Smooth muscle cell of the brain vasculature (primary cell): ENCODE results near the gene GRK6.

ENCODE experiments used
- DNase-seq: peaks from one replicate; pipeline ENCODE4 v3.0.0-alpha.2; 2012; ENCODE audit warnings: low read depth, low spot score

Gene GRK6

DNA sequence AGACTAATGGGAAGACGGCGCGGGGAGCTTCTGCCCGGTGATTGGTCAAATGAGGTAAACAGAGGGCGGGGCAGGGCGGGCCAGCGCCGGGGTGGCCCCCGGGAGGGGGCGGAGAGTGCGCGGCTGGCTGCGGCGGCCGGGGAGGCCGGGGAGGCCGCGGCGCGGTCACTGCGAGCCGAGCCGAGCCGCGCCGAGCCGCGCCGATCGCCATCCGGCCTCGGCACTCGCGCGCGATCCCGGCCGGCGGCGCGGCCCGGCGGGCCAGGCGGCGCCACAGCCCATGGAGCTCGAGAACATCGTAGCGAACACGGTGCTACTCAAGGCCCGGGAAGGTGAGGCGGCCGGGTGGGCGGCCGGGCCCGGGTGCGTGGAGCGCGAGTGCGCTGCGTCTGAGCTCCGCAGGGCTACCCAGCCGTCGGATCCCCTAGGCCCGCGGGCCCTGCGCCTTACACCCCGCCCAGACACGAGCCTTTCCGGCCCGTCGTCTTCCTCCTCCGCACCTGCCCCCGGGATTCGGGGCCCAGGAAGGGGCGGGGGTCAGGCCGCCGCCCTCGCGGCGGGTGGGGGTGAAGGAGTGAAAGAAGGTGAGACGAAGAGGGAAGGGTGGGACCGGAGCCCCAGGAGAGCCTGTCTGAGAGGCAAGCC, at the start of gene GRK6:
Gene GRK6, plus strand, starts transcription at position 111 of the 645 bp plus-strand sequence. Its CDS starts 170 bp downstream, at position 281.
- DNase-seq, result no peak

DNA sequence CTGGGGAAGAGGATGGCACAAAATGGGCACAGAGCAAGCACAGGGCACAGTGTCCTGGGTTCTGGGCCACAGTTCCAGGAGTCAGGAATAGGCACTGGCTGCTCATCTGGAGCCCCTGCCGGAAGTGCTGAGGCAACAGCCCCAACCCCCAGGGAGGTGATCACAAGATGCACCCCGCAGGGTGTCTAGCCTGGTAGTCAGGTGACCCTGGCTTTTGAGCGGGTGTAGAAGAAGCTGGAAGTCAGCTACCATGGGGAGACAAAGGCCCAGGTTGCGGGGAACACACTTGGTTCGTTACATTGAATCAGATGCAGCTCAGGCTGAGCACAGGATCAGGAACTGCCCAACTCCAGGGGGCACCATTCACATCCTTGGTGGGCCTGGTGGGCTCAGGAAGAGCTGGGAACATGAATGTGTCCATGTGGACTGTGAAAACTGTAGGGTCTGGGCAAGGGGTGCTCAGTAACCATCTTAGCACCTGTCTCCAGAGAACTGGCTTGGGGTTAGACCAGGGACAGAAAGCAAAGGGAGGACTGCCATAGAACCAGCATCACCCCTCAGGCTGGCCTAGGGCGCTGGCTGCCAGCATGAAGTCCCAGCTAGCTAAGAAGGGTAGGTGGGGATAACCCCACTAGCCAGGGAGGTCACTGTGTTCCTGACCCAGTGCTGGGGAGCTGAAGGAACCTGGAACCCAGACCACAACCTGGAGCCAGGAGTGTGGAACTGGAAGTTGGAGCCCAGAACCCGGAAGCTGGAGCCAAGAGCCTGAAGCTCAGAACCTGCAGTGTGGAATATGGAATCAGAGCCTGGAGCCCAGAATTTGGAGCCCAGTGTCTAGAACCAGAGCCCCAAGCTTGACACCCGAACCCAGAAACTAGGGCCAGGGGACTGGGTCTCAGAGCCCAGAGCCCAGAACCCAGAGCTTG, 48.4 kb upstream of the GRK6 start:
- no peak for DNase-seq

DNA sequence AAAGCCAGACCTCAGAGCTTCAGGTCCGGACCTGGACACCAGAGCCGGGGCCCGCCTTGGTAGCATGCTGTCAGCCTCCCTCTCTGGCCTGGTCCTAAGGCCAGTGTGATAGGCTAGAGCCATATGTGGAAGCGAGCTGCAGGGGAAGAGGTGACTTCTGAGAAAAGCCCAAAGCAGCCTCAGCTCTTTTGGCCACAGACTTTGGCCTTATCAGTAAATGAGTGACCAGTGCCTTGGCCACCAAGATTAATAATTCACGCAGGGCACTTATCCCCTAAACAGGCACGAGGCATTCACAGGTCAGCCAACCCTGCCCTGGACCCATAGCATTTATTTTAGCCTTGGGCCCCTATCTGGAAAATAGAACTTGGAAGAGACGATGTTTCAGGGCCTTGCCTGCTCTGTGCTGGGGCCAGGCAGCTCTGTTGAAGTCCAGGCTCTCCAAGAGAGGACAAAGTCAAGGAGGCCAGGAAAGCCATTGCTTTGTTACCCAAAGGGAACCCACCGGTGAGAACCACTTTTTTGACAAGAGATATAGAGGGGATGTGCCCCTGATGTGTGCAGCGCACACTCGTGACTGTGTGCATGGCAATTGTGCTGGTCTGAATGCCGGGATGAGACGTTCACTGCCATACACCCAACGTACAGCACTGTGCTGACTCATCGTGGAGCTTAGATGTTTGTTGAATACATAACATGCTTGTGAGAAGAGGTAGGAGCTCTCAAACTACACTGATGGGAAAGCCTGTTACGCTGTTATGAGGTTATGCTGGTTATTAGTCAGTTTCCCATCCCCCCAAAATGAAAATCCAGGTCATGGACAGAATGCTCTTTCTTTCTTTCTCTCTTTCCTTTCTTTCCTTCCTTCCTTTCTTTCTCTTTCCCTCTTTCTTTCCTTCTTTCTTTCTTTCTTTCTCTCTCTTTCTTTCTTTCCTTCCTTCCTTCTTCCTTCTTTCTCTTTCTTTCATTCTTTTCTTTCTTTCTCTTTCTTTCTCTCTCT, 47.3 kb upstream of the GRK6 start:
- no peak for DNase-seq

DNA sequence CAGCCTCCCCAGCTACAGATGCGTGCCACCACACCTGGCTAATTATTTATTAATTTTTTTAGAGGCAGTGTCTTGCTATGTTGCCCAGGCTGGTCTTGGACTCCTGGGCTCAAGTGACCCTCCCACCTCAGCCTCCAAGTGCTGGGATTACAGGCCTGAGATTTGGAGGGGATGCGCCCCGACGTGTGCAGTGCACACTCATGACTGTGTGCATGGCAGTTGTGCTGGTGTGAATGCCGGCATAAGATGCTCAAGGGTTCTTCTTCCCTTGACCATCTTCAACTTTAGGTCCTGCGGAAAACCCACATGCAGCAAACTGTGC, 45.7 kb upstream of the GRK6 start:
- DNase-seq, result no peak

DNA sequence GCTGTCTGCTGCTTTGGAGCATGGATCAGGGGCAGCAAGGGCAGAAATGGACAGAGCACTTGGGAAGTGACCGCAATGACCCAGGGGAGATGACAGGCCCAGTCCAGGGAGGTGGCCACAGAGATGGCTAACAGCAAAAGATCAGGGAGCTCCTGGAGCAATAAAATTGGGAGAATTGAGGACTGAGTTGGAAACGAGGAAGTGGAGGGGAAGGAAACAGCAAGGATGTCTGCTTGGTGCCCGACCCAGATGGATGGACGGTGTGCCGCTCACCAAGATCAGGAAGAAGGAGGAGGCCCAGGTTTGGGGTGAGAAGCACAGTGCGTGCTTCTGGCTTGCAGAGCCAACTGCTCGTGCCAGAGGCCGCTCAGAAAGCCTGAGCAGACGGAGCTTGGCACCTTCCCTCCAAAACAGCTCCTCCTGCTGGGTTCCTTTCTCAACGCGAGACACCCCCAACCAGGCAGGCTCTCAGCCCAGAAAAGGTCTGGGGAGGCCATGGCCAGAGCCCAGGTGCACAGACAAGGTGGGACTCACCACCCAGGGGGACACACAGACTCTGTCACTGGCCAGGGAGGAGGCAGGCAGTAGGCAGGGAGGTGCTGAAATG, 44.0 kb upstream of the GRK6 start:
- no peak for DNase-seq

DNA sequence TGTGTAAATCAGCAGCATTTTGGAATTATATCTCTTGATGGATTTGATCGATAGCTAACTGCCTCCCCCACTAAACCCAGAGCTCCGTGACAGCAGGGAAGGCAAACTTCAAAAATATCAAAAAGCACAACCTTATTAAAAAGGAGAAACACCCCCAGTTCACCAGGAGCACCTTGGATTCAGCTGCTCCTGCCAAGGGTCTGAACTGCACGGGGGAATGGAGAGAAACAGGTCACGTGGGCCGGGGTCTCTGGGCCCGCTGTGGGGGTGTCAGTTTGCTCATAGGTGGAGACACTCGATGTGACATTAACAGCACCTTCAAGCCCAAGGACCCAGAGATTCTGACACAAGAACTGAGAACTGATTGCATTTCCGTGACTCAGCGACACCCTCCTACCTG, 43.3 kb upstream of the GRK6 start:
- DNase-seq, result no peak

DNA sequence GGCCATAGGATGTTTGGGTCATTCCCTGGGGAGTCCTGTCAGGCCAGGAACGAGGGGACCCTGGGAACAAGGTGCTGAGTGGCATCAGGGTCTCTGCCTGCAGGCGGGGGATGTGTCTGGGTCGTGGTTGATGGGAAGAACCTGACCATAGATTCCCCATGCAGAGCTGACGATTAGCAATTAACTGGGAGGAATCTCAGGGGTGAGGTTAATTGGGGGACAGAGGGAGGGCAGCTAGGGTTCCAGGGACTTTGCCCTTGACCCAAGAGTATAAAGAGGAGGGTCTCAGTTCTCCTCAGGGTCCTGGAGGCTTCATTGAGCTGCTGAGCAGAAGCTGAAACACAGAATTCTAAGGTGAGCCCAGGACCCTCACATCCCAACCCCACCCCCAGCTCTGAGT, 42.3 kb upstream of the GRK6 start, which contains the start of gene SLC34A1:
Gene SLC34A1, plus strand, starts transcription at position 301 of the 400 bp plus-strand sequence. CDS start 1,308 bp downstream, outside the sequence.
- DNase-seq, result no peak

DNA sequence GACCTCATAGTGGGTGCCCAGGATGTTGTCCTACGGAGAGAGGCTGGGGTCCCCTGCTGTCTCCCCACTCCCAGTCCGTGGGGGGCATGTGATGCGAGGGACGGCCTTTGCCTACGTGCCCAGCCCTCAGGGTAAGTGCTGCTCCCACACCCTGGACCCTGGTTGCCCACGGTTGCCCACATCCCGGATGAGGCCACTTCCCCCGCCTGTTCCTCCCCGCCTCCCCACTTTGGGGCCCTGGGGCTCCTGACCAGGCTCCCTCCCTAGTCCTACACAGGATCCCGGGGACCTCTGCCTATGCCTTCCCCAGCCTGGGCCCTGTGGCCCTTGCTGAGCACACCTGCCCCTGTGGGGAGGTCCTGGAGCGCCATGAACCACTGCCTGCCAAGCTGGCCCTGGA, 40.8 kb upstream of the GRK6 start:
- DNase-seq, result no peak

DNA sequence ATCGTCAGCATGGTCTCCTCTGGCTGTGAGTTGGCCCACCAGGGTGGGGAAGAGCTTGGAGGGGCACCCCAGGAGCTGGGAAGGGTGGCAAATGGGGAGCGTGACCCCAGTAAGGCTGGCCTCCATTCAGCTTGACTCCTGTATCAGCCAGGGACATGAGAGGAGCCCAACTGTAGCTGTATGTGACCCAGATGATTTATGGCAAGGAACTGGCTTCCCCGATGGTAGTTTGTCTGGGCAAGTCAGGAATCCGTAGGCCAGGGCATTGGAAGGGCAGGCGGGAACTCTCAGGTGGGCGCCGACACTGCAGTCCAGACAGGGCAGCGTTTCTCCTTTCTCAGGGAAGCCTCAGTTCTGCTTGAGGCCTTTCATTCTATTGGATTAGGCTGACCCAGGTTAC, 39.9 kb upstream of the GRK6 start:
- no peak for DNase-seq

DNA sequence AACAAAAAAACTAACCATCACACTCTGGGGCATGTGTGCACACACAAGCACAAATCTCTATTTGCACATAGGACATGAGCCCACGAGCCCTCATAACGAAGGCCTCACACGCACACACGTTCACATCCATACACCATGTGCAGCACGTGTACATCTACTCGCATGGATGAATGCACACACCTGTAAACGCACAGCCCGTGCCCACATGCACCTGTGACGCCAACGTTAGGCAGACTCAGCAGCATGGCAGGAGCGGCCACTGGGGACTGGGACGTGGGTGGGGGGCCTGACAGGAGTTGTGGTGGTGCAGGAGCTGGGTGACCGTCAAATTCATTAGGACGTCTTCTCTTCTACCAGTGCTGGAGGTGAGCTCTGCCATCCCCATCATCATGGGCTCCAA, 39.1 kb upstream of the GRK6 start:
- no peak for DNase-seq

DNA sequence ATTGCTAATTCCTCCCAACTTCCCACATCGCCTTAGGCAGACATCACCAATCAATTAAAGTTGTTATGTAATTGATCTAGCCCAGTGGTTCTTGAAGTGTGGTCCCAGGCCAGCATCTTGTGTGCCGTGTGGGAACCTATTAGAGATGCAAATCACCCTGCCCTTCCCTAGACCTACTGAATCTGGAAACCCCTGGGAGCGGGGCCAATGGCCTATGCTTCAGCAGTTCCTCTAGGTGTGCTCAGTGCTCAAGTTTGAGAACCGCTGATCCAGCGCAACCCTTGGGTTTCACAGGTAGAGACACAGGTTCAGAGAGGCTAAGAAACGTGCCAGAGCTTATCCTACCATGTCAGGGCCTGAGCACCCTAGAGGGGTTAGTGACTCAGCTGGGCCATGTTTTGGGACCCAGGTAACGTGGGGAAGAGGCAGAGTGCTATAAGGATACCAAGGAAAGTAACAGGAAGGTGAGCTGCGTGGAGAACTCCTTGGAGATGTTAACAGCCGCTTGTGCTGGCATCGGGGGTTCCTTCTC, 37.9 kb upstream of the GRK6 start:
- DNase-seq, result no peak

DNA sequence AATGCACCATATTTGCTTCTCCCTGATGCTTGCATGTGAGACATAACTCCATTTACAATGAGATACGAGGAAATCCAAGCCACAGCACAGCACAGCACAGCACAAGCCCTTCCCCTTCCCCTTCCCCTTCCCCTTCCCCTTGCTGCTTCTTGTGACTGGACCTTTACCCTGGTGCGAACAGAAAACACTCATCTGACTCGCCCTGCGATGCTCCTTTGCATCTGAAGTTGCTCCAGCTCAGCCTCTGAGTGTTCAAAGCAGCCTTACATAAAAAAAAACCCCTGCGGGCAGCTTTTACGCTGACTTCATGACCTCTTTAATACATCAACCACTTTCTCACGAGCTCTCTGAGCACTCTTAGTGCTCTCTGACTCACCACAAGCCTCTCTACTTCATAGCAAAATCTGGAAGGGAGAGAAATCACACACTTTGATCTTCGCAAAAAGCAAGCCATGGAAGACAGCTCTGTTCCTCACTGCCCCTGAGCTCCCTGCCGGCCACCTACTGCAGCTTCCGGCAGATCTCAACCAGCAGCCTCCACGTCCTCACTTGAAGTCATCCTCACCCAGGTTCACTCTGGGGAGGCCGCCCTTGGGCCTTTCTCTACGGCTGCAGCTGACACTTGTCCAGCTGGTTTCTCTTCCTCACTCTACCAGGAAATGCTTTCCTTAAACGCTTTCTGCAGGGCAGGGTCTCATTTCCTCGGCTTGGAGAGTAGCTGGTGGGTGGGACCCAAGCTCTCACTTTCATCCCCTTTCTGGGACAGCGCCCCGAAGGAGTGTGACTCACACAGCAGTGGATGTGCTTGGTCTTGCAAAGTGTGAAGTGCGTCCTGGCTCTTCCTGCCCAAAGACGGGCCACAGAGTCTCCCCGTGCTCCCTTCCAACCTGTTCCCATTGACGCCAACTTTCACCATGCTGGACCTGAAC, 37.0 kb upstream of the GRK6 start:
- DNase-seq, result peak; percentile 64

DNA sequence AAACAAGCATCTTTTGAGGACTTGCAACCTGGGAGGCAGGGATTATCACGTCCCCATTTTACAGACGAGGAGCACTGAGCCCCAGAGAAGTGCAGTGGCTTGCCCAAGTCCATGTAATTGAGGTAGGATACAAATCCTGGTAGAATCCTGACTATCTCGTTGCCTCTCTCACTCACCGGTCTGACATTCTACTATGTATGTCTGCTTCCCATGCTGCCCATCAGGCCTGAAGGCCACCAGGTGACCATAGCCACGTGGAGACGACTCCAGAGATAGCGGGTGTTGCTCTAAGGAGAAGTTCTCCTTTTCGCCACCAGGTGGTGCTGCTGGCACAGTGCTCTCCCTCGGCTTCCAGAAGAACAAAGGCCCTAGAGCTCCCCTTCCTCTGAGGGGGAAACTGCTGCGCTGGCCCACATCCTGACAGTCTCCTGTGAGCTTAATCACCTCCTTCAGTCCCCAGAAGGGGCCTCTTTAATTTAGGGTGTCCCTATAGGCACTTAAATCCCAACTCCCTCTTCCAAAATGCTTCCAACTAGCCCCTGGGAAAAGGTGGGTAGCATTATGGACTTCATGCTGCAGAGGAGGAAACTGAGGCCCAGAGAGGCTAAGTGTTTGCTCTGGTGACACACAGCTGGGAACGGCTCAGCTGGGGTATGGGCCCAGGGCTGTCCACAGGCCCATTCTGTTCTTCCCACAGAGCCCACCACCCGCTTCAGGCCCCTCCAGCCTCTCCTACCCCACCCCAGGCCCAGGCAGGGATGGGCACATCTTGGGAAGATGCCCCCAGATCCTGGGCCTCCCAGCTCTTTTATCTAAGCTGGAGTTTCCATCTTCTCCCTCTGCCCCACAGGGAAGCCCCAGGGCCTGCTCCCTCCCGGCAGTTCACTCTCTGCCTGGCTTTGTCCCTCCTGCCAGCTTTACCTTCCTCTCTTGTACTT, 35.8 kb upstream of the GRK6 start:
- peak; percentile 62 for DNase-seq

DNA sequence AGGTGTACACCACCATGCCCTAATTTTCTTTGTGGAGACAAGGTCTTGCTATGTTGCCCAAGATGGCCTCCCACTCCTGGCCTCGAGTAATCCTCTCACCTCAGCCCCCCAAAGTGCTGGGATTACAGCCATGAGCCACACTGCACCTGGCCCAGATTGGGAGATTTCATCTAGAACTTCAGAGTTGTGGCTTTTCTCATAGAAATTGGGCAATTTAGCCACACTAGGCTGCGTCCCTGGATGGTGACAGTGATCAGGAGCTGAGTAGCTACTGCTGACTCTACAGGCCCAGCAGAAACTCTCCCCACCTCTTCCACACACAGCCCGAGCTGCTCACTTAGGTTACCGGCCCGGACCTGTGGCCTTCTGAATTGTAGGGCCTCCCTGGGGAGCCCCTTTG, 33.7 kb upstream of the GRK6 start:
- no peak for DNase-seq

DNA sequence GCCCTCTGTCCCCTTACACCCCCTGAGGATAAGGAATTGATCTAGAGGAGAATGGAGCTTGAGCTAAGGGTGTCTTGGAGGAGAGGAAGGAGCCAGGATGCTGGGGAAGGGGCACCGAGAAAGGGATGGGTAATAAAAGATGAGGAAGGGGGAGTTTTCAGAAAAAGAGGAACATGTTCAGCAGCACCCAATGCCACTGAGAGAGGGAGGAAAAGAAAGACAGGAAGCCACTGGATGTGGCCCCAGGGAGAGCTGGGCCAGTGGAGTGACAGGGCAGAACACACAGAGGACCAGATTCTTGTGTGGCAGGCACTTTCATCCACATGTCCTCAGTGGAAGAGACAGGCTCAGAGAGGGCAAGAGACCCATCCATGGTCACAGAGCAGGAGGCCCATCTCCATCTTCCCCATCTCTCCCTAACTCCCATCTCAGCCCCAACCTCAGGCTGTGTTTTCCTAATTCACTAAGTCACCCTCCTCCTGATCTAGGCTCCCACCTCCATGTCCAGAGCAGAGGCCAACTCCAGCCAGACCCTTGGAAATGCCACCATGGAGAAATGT, 33.2 kb upstream of the GRK6 start:
- no peak for DNase-seq

DNA sequence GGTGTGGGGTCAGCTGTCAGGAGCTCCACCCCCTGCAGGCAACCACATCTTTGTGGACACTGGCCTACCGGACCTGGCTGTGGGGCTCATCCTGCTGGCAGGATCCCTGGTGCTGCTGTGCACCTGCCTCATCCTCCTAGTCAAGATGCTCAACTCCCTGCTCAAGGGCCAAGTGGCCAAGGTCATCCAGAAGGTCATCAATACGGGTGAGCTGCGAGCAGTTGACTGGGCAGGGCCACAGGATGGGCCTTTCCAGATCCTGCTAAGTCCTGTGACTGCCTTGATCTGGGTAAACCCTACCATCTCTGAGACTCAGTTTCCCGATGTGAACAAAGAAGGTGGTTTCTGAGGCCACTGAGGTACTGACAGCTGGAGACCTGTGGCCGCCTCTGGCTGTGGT, 32.5 kb upstream of the GRK6 start:
- DNase-seq, result no peak

DNA sequence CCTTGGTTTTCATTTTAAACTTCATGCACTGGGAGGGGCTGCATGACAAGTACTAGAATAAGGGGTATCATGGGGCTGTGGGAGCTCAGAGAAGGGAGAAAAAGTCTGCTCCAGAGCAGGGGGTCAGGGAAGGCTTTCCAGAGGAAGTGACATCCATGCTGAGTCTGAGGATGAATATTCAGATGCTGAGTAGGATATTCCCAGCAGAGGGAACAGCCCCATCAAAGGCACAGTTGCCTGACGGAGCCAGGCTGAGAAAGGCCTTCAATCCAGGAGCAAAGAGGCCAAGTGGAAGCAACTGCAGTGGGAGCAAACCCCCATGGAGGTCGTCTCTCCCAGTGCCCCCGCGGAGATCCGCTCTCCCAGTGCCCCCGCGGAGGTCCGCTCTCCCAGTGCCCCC, 30.4 kb upstream of the GRK6 start:
- DNase-seq, result no peak

DNA sequence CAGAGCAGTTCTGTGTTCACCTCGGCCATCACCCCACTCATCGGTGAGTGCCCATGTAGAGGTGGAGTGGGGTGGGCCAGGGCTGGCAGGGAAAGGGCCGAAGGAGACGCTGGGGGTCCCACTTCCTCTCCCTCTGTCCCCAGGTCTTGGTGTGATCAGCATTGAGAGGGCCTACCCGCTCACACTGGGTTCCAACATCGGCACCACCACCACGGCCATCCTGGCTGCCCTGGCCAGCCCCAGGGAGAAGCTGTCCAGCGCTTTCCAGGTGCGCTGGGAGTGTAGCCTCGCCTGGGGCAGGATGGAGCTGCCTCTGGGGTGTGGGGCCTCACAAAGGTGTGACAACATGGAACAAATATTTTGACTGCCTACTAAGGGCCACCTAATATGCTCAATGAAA, 29.7 kb upstream of the GRK6 start:
- DNase-seq, result no peak
